NCI-H2171 (cell line): Measurements from ENCODE around the gene TAF11L10.
"Not testable (repeated sequence)": the region's sequence is repeated elsewhere in the genome, so short reads cannot be mapped to it uniquely, and the experiment has no call there.

Experiments used
- DNase-seq: peaks from one replicate; lab custom pipeline; 2025; lab: John Stamatoyannopoulos, UW

TAF11L10 gene

GRCh38 chr5:17597728-17598127, at the start of gene TAF11L10:
Gene TAF11L10, minus strand, starts transcription at chr5:17597828.
- not testable (repeated sequence) for DNase-seq

GRCh38 chr5:17634160-17634559, 36.5 kb upstream of the TAF11L10 start, which contains the start of gene TAF11L14:
Gene TAF11L14, plus strand, starts transcription at chr5:17634460.
- no peak for DNase-seq

- DNase-seq = not testable (repeated sequence)
Observed at GRCh38 chr5:17631788-17632187, 34.2 kb upstream of the TAF11L10 start, which contains the start of gene TAF11L13. Gene TAF11L13, plus strand, starts transcription at chr5:17632088.

GRCh38 chr5:17625686-17626085, 28.1 kb upstream of the TAF11L10 start:
- DNase-seq = no peak

GRCh38 chr5:17620627-17621026, 23.0 kb upstream of the TAF11L10 start:
- no peak for DNase-seq

- DNase-seq = no peak
Observed at GRCh38 chr5:17619354-17619753, 21.7 kb upstream of the TAF11L10 start.

GRCh38 chr5:17614872-17615605, 17.4 kb upstream of the TAF11L10 start:
- no peak for DNase-seq

GRCh38 chr5:17610092-17610491, 12.5 kb upstream of the TAF11L10 start, which contains the start of gene TAF11L12:
Gene TAF11L12, plus strand, starts transcription at chr5:17610392.
- not testable (repeated sequence) for DNase-seq

- DNase-seq = not testable (repeated sequence)
Observed at GRCh38 chr5:17607461-17607860, 9.8 kb upstream of the TAF11L10 start.

- no peak for DNase-seq
Observed at GRCh38 chr5:17604951-17605350, 7.3 kb upstream of the TAF11L10 start.

GRCh38 chr5:17603880-17604279, 6.3 kb upstream of the TAF11L10 start, which contains the start of gene TAF11L11:
Gene TAF11L11, plus strand, starts transcription at chr5:17604183.
- not testable (repeated sequence) for DNase-seq

- DNase-seq = not testable (repeated sequence)
Observed at GRCh38 chr5:17594255-17594654, 3.4 kb downstream of the TAF11L10 start, which contains the start of gene TAF11L9. Gene TAF11L9, minus strand, starts transcription at chr5:17594394.

GRCh38 chr5:17590860-17591259, 6.8 kb downstream of the TAF11L10 start, which contains the start of gene TAF11L8:
Gene TAF11L8, minus strand, starts transcription at chr5:17590960.
- DNase-seq = not testable (repeated sequence)

GRCh38 chr5:17585658-17586057, 12.0 kb downstream of the TAF11L10 start, which contains the start of gene TAF11L7:
Gene TAF11L7, minus strand, starts transcription at chr5:17585758.
- DNase-seq = not testable (repeated sequence)
